H1 (cell line): ENCODE measurements around the gene SLC5A9. TPM values are rescaled to one million over a fixed set of nuclear protein-coding genes. Genes with fewer than 3 reads are reported as not detected.

Experiments used
- CTCF ChIA-PET: fragments of 300-600 bp; sonication (Branson Sonifier 250); formaldehyde crosslinking; loops from one replicate; lab custom pipeline; 2021; ENCODE audit not compliant: partially characterized antibody; lab: Charles Lee
- POLR2A ChIA-PET: fragments of 300-600 bp; sonication (Branson Sonifier 250); formaldehyde crosslinking; loops from one replicate; lab custom pipeline; 2021; ENCODE audit warnings: inconsistent platforms; ENCODE audit not compliant: partially characterized antibody; lab: Charles Lee
- DNase-seq, 2 experiments: peaks; one replicate each; pipeline versions ENCODE4 v3.0.0 to v3.0.0-alpha.2; 2010 to 2022; ENCODE audit warnings: low spot score in 2 of 2, low read depth in 1 of 2, mixed read lengths in 1 of 2
- FAIRE-seq: peaks from 2 replicates; lab custom pipeline; 2011; peaks lifted over from hg19 to GRCh38; lab: Jason Lieb, UNC
- H2AFZ ChIP-seq: 2 replicates; pipeline ENCODE4 v1.8.1; 2012; ENCODE audit warnings: low read length, inconsistent platforms
- H2AK5ac ChIP-seq: 2 replicates; pipeline ENCODE4 v1.6.1; 2013; ENCODE audit warnings: low read depth, low read length
- H2BK120ac ChIP-seq: replicated peaks from 2 replicates; pipeline ENCODE3; 2013; ENCODE audit warnings: low read depth, low read length, inconsistent platforms
- H2BK12ac ChIP-seq: 2 replicates; pipeline ENCODE4 v1.6.1; 2013; ENCODE audit warnings: low read depth, low read length
- H2BK15ac ChIP-seq: 2 replicates; pipeline ENCODE4 v1.6.1; 2013; ENCODE audit warnings: low read length
- H2BK20ac ChIP-seq: 2 replicates; pipeline ENCODE4 v1.6.1; 2013; ENCODE audit warnings: low read length
- H2BK5ac ChIP-seq: 2 replicates; pipeline ENCODE4 v1.6.1; 2013; ENCODE audit warnings: low read depth, low read length
- H3K14ac ChIP-seq: 2 replicates; pipeline ENCODE4 v1.6.1; 2013; ENCODE audit warnings: inconsistent platforms; ENCODE audit not compliant: insufficient read length
- H3K18ac ChIP-seq: 2 replicates; pipeline ENCODE4 v1.6.1; 2013; ENCODE audit warnings: low read length; ENCODE audit errors: extremely low read depth
- H3K23ac ChIP-seq: 2 replicates; pipeline ENCODE4 v1.6.1; 2013; ENCODE audit warnings: inconsistent platforms; ENCODE audit not compliant: insufficient read length
- H3K23me2 ChIP-seq: 2 replicates; pipeline ENCODE4 v1.6.1; 2013; ENCODE audit warnings: low read depth, low read length
- H3K27ac ChIP-seq: 2 replicates; pipeline ENCODE4 v1.6.1; 2011; ENCODE audit warnings: low read depth, low read length, inconsistent platforms
- H3K27me3 ChIP-seq, 4 experiments: replicated peaks in 1 of 4; 1 replicate in 1 of 4; 2 replicates in 3 of 4; pipeline versions ENCODE4 v1.6.1 to v1.8.1; 2011 to 2013; ENCODE audit warnings: low read length in 3 of 4, mild to moderate bottlenecking in 3 of 4, inconsistent platforms in 2 of 4, mixed read lengths in 2 of 4, moderate library complexity in 1 of 4; ENCODE audit not compliant: control insufficient read depth in 3 of 4, insufficient read depth in 3 of 4; ENCODE audit errors: extremely low read depth in 1 of 4
- H3K36me3 ChIP-seq, 4 experiments: 2 replicates each; pipeline versions ENCODE4 v1.6.1 to v1.8.1; 2011 to 2013; ENCODE audit warnings: mild to moderate bottlenecking in 4 of 4, low read length in 3 of 4, moderate library complexity in 2 of 4, control low read depth in 1 of 4, inconsistent platforms in 1 of 4; ENCODE audit not compliant: insufficient read depth in 4 of 4, control insufficient read depth in 2 of 4
- H3K4ac ChIP-seq: replicated peaks from 2 replicates; pipeline ENCODE3; 2013; ENCODE audit warnings: low read length, low read depth, mixed read lengths, inconsistent platforms; ENCODE audit not compliant: insufficient read length
- H3K4me1 ChIP-seq, 4 experiments: replicated peaks in 1 of 4; 1 replicate in 1 of 4; 2 replicates in 3 of 4; pipeline versions ENCODE4 v1.6.1 to v1.8.1; 2011 to 2013; ENCODE audit warnings: low read length in 3 of 4, inconsistent platforms in 2 of 4, mixed read lengths in 1 of 4; ENCODE audit not compliant: insufficient read depth in 4 of 4, control insufficient read depth in 3 of 4
- H3K4me2 ChIP-seq, 2 experiments: 2 replicates each; pipeline versions ENCODE4 v1.6.1 to v1.8.1; 2011 to 2013; ENCODE audit warnings: low read depth in 2 of 2, low read length in 2 of 2, control low read depth in 1 of 2, inconsistent platforms in 1 of 2, mild to moderate bottlenecking in 1 of 2; ENCODE audit not compliant: insufficient read depth in 1 of 2
- H3K4me3 ChIP-seq, 4 experiments: fragments of 200-600, 300-600 bp in 1 of 4; sonication (generic), shearing (Covaris generic), sonication (Bioruptor Twin) in 1 of 4; 2 replicates each; pipeline versions ENCODE4 v1.5.1 to v1.8.1; 2011 to 2016; ENCODE audit warnings: low read length in 4 of 4, low read depth in 3 of 4, control low read depth in 2 of 4, inconsistent platforms in 2 of 4, mild to moderate bottlenecking in 2 of 4, mixed read lengths in 1 of 4, moderate library complexity in 1 of 4; ENCODE audit not compliant: insufficient read depth in 2 of 4; ENCODE audit errors: extremely low read depth in 1 of 4
- H3K56ac ChIP-seq: replicated peaks from 2 replicates; pipeline ENCODE3; 2013; ENCODE audit warnings: low read depth, mild to moderate bottlenecking, mixed read lengths, low read length, inconsistent platforms; ENCODE audit not compliant: insufficient read length
- H3K79me1 ChIP-seq: 2 replicates; pipeline ENCODE4 v1.6.1; 2013; ENCODE audit warnings: low read depth, low read length, control low read depth
- H3K79me2 ChIP-seq, 2 experiments: 2 replicates each; pipeline versions ENCODE4 v1.6.1 to v1.8.1; 2012 to 2013; ENCODE audit warnings: low read length in 2 of 2, mild to moderate bottlenecking in 2 of 2, inconsistent platforms in 1 of 2; ENCODE audit not compliant: insufficient read depth in 2 of 2, control insufficient read depth in 1 of 2
- H3K9ac ChIP-seq, 4 experiments: replicated peaks in 1 of 4; 1 replicate in 1 of 4; 2 replicates in 3 of 4; pipeline versions ENCODE4 v1.6.1 to v1.8.1; 2011 to 2013; ENCODE audit warnings: low read depth in 3 of 4, low read length in 3 of 4, control low read depth in 2 of 4, mild to moderate bottlenecking in 2 of 4, moderate library complexity in 2 of 4, inconsistent platforms in 1 of 4; ENCODE audit errors: extremely low read depth in 1 of 4
- H3K9me3 ChIP-seq, 2 experiments: 2 replicates each; pipeline versions ENCODE4 v1.6.1 to v1.8.1; 2012 to 2013; ENCODE audit warnings: mild to moderate bottlenecking in 2 of 2, moderate library complexity in 2 of 2, control low read depth in 1 of 2, inconsistent platforms in 1 of 2, low read depth in 1 of 2, low read length in 1 of 2, mixed read lengths in 1 of 2; ENCODE audit not compliant: insufficient read depth in 2 of 2
- H4K20me1 ChIP-seq, 2 experiments: replicated peaks in 1 of 2; 2 replicates each; pipeline versions ENCODE3 to v1.8.1; 2011 to 2013; ENCODE audit warnings: inconsistent platforms in 2 of 2, low read length in 2 of 2, mild to moderate bottlenecking in 1 of 2; ENCODE audit not compliant: insufficient read depth in 2 of 2, control insufficient read depth in 1 of 2
- H4K5ac ChIP-seq: 2 replicates; pipeline ENCODE4 v1.6.1; 2013; ENCODE audit warnings: low read length, low read depth, mixed read lengths, inconsistent platforms; ENCODE audit not compliant: insufficient read length
- H4K8ac ChIP-seq: 2 replicates; pipeline ENCODE4 v1.8.0; 2013; ENCODE audit warnings: mild to moderate bottlenecking, moderate library complexity, low read length, inconsistent platforms; ENCODE audit not compliant: insufficient read depth; ENCODE audit errors: extremely low read depth
- H4K91ac ChIP-seq: replicated peaks from 2 replicates; pipeline ENCODE3; 2013; ENCODE audit warnings: low read length, mixed read lengths, inconsistent platforms; ENCODE audit not compliant: insufficient read length
- ASH2L ChIP-seq: fragments of 200-600, 300-600 bp; sonication (generic); IDR thresholded peaks from one replicate; pipeline ENCODE4 v1.7.1; 2017; ENCODE audit warnings: low read length
- CBX8 ChIP-seq: fragments of 300-800, 300-1000 bp; sonication (generic); IDR thresholded peaks from 2 replicates; pipeline ENCODE4 v1.7.1; 2016; ENCODE audit warnings: low read depth, low read length, borderline replicate concordance
- CHD1 ChIP-seq: IDR thresholded peaks from 2 replicates; pipeline ENCODE4 v1.6.1; 2012; ENCODE audit warnings: low read depth, low read length, improper control_type of control experiment
- CHD2 ChIP-seq: IDR thresholded peaks from 2 replicates; pipeline ENCODE4 v1.6.1; 2012; ENCODE audit warnings: low read length, improper control_type of control experiment
- EGR1 ChIP-seq: IDR thresholded peaks from 2 replicates; pipeline ENCODE4 v1.6.1; 2011; ENCODE audit warnings: low read depth, low read length, borderline replicate concordance
- FOSL1 ChIP-seq: IDR thresholded peaks from 2 replicates; pipeline ENCODE4 v1.6.1; 2011; ENCODE audit warnings: mild to moderate bottlenecking, low read depth, low read length, moderate library complexity; ENCODE audit not compliant: insufficient read depth
- KDM4A ChIP-seq: IDR thresholded peaks from one replicate; pipeline ENCODE4 v1.7.1; 2012; ENCODE audit warnings: low read depth, mild to moderate bottlenecking, moderate library complexity, low read length, inconsistent platforms; ENCODE audit not compliant: severe bottlenecking
- RBBP5 ChIP-seq: IDR thresholded peaks from 2 replicates; pipeline ENCODE4 v1.7.1; 2012; ENCODE audit warnings: low read depth, mild to moderate bottlenecking, inconsistent platforms, low read length, moderate library complexity, borderline replicate concordance
- SAP30 ChIP-seq: fragments of 300-600 bp; sonication (generic); IDR thresholded peaks from 2 replicates; pipeline ENCODE4 v1.7.1; 2012; ENCODE audit warnings: low read length, moderate library complexity, mild to moderate bottlenecking, inconsistent platforms; ENCODE audit not compliant: insufficient read depth, insufficient replicate concordance
- SIN3A ChIP-seq, 2 experiments: IDR thresholded peaks in 1 of 2; conservative IDR thresholded peaks in 1 of 2; 2 replicates each; pipeline ENCODE4 v1.6.1; 2011 to 2012; ENCODE audit warnings: low read length in 2 of 2, improper control_type of control experiment in 1 of 2, low read depth in 1 of 2, mild to moderate bottlenecking in 1 of 2
- SIX5 ChIP-seq: IDR thresholded peaks from 2 replicates; pipeline ENCODE4 v1.6.1; 2011; ENCODE audit warnings: mild to moderate bottlenecking, low read depth, low read length
- SP1 ChIP-seq: IDR thresholded peaks from 2 replicates; pipeline ENCODE4 v1.6.1; 2011; ENCODE audit warnings: low read depth, low read length
- TAF7 ChIP-seq: optimal IDR thresholded peaks from 2 replicates; pipeline ENCODE3; 2011; ENCODE audit warnings: low read depth, mild to moderate bottlenecking, inconsistent platforms, low read length, moderate library complexity, borderline replicate concordance
- TCF12 ChIP-seq: IDR thresholded peaks from 2 replicates; pipeline ENCODE4 v1.6.1; 2011; ENCODE audit warnings: low read depth, mild to moderate bottlenecking, low read length
- WGBS, 2 experiments: shearing (Covaris generic) in 1 of 2; methylation state at CpG; one replicate each; pipeline versions ENCODE4 v1.1.6 to v1.1.7; 2013 to 2015; ENCODE audit warnings: low lambda C conversion rate in 2 of 2, mixed read lengths in 2 of 2, inconsistent platforms in 1 of 2, low coverage in 1 of 2, missing lambda C conversion rate in 1 of 2; ENCODE audit not compliant: insufficient replicate concordance in 2 of 2, insufficient coverage in 1 of 2, insufficient read length in 1 of 2; ENCODE audit errors: extremely low coverage in 1 of 2, missing lambda C conversion rate in 1 of 2; 5-methylcytosine and 5-hydroxymethylcytosine counted together
- polyA plus RNA-seq, 7 experiments: library from polyadenylated mRNA; depleted of rRNA in 3 of 7; stranded (reverse) in 5 of 7; unstranded in 2 of 7; fragments of >200 nt in 5 of 7; fragments of 200-250 nt in 2 of 7; gene quantifications; 1 replicate in 5 of 7; 2 replicates in 1 of 7; 4 replicates in 1 of 7; pipeline versions ENCODE4 v1.2.1 to v1.2.3, GENCODE V29; 2011 to 2013; ENCODE audit warnings: missing spikeins in 2 of 7, mixed read lengths in 2 of 7
- total RNA-seq: library from RNA; stranded (reverse); fragmentation: NEBNext Ultra II Directional; extraction: Animal tissue kit (Norgen Biotek cat#: 25700); gene quantifications from 2 replicates; pipeline ENCODE4 v1.2.1, GENCODE V29; 2021

Gene SLC5A9
- total and polyA plus RNA-seq, 2 of the 8 experiments (the other 6 are each of a cell fraction or from before 2014, with no cell fraction given): 0.03 TPM; not detected in 1

GRCh38 chr1:48200166-48200900, 22.2 kb upstream of the SLC5A9 start:
- Histone ChIP-seq H3K18ac (no peak overlapping the region), H3K4me3 (no peak overlapping the region), H3K9me3 (no peaks in the 10 kb centered on the region), H2AK5ac (no peak overlapping the region), H2BK5ac (no peak overlapping the region), H3K4me1 (no peaks in the 10 kb centered on the region), H3K4me2 (no peak overlapping the region), H3K23me2 (no peaks in the 10 kb centered on the region), H2BK12ac (no peak overlapping the region), H2AFZ (no peak overlapping the region), H3K27me3 (no peaks in the 10 kb centered on the region), H3K23ac (no peak overlapping the region), H4K20me1 (no peaks in the 10 kb centered on the region), H3K9ac (no peak overlapping the region), H4K8ac (no peak overlapping the region), H3K14ac (no peak overlapping the region), H3K27ac (no peak overlapping the region), H3K79me2 (no peaks in the 10 kb centered on the region), H3K36me3 (no peaks in the 10 kb centered on the region), H2BK15ac (no peak overlapping the region), H2BK120ac (no peak overlapping the region), H4K5ac (no peak overlapping the region), H4K91ac (no peak overlapping the region), H3K4ac (no peak overlapping the region), H3K56ac (no peak overlapping the region), H2BK20ac (no peak overlapping the region), H3K79me1 (no peaks in the 10 kb centered on the region)
- no peak for FAIRE-seq
- CTCF ChIA-PET: interaction anchor here (1.2 to 8.2 kb wide), 8 partner anchors 36 to 202 kb away, joined by 4 to 121 read pairs (median 7); no protein-coding TSS in a partner anchor
- POLR2A ChIA-PET: no interaction called here
- no peak for DNase-seq
- 88% methylated on average over 3 of the region's 3 CpGs; no CpG with 5 or more reads in 1 of the 2 experiments for WGBS, 2 experiments
- TF ChIP-seq TAF7 (no peak), SAP30 (no peak), TCF12 (no peak), KDM4A (no peak), CBX8 (no peak), SIX5 (no peak), ASH2L (no peak), EGR1 (no peak), RBBP5 (no peak), SIN3A (conservative IDR thresholded peaks at IDR 0.05 in 1 of 2, IDR thresholded peaks at IDR 0.05 in 1 of 2; ENCODE audit: low read depth in 1 of 2, low read length in 2 of 2) (no peak), SP1 (no peak), CHD2 (no peak), FOSL1 (no peak), CHD1 (no peak)
